GM12801 (cell line): ENCODE results near the gene TNIK.

Experiments
- TF ChIP-seq, protein P1 (sequence below): IDR thresholded peaks from one replicate; pipeline ENCODE4 v1.5.1; 2011; ENCODE audit warnings: control low read depth; ENCODE audit not compliant: insufficient read length; ENCODE audit errors: extremely low read depth

Gene TNIK

DNA sequence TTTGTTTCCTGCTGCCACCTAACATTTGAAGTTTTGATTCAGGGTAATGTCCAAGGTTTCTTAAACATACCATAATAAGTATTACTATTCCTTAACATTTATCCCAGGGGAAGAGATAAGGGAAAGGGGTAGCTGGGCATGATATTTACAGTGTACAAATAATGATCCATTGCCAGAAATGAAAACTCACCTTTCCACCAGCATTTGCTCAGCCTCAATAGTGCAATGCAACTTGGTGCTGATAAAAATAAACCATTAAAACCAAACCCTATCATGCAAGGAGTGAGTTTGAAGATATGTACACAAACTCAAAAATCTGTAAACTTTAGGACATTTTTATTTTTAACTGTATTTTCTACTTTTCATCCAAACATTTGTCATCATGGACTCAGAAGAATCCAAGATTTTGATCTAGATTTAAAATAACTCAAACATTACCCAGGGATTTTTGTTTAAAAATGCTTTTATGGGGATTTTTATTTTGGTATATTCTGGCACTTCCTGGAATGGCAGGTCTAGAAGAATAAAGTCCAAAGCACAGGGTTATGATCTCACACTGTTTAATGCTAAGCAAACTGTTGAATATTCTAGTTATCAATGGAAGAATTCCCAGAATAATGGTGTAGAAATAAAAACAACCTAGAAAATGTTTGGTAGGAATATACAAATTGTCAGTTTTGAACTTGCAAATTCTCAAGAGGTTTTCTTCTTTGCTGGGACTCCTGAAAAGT, 401.2 kb downstream of the TNIK start:
- TF ChIP-seq, protein P1, sequence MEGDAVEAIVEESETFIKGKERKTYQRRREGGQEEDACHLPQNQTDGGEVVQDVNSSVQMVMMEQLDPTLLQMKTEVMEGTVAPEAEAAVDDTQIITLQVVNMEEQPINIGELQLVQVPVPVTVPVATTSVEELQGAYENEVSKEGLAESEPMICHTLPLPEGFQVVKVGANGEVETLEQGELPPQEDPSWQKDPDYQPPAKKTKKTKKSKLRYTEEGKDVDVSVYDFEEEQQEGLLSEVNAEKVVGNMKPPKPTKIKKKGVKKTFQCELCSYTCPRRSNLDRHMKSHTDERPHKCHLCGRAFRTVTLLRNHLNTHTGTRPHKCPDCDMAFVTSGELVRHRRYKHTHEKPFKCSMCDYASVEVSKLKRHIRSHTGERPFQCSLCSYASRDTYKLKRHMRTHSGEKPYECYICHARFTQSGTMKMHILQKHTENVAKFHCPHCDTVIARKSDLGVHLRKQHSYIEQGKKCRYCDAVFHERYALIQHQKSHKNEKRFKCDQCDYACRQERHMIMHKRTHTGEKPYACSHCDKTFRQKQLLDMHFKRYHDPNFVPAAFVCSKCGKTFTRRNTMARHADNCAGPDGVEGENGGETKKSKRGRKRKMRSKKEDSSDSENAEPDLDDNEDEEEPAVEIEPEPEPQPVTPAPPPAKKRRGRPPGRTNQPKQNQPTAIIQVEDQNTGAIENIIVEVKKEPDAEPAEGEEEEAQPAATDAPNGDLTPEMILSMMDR: no peak

DNA sequence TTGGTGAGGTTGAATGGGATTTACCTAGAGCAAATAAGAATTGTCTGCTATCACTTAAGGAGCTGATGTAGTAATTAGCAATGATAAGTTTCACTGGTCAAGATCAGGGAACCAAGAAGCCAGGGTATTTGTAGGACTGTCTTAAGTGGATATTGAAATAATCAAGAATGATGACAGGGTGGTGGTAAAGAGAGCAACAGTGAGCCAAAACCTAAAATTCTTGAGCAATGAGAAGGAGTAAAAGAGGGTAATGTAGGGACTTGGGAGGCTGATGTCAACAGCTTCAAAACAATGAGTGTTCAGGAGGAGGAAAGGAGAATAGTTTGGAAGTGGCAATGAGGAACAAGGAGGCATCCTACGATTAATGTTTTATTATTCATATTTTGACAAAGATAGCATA, 402.1 kb downstream of the TNIK start:
- TF ChIP-seq, protein P1: no peak

DNA sequence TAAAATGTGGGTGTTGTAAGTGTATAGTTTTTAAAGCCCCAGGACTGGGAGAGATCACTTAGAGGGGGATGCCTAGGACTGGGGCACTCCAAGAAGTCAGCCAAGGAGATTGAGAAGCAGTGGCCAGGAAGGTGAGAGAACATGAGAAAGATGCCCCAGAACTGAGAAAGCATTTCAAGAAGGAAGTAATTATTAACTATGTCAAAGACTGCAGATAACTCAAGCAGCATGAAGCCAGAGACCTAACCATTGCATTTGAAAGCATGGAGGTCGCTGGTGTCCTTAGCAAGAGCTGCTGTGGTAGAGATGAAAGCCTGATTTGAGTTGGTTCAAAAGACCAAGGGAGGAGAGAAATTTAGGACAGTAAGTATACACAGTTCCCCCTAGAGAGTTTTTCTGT, 403.1 kb downstream of the TNIK start:
- TF ChIP-seq, protein P1: no peak

DNA sequence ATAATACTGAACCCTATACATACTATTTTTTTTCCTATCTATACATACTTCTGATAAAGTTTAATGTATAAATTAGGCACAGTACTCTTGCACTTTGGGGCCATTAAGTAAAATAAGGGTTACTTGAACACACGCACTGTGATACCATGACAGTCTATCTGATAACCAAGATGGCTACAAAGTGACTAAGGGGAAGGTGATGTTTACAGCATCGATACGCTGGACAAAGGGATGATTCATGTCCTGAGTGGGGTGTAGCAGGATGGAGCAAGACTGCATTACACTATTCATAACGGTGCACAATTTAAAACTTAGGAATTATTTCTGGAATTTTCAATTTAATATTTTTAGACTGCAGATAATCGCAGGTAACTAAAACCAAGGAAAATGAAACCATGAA, 403.7 kb downstream of the TNIK start:
- TF ChIP-seq, protein P1: no peak

DNA sequence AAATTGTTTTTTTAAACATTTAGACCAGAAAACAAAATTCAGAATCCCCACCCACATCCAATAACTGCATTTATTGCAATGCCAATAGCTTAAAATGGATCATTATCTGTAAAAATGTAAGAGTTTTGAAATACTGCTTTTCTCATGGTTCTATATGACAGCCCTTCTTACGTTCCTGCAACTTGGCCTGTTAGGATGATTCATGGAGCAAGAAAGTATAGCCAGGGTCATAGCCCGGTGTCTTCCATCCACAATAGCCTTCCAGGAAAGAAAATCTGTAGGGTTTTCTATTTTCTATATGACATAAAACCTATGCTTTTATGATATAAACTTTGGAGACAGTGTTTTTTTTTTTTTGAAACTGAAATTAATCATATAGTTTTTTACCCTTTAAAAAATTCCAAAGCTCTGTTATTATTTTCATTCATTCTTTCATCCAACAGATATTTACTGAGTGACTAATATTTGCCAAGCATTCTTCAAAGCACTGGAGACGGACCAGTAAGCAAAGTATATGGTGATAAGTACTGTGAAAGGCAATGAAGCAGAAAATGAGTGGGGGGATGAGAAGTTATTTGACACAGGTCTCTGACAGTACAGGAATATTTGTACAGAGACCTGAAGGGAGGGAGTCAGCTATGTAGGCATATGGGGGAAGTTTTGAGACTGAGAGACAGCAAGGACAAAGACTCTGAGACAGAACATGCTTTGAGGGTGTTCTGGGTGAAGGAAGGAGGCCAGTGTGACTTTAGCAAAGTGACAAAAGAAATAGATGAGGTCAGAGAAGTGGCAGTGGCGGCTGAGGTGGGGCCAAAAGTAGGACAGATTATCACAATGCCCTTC, 404.6 kb downstream of the TNIK start:
- TF ChIP-seq, protein P1: no peak

DNA sequence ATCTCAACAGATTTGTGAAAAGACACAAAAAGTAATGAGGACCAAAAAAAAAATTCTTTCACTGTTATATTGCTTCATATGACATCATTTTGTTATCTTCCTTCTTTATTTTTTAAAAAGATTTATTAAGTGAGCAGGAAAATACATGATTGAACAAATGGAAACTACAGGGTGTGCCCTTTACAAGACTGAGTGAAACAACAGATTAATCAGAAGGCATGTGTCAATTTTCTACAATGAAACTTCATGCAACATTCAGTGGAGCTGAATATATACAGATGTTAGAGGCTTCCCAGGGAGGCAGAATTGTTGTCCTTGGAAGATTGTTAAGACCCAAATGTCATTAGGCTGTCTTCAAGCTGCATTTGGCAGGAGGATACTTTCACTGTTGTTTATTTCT, 405.3 kb downstream of the TNIK start:
- TF ChIP-seq, protein P1: no peak

DNA sequence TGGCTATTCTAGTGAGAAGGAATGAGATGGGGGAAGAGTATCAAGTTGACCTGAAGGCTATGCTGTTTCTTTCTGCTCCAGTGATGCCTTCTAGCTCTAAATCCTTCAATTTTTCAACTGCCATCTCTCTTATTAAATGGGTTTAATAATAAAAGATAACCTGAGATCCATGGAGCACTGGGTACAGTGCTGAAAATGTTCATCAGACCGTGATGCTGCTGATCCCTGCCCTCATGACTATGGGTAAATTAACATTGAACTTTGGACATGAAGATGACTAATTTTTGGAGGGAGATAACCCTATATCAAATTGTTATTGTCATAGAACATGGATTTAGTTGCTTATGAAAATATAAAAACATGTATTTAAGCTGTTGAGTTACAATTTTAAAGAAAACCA, 406.0 kb downstream of the TNIK start:
- TF ChIP-seq, protein P1: no peak
